GM21619 (cell line): ENCODE results near the gene LTC4S.

Source experiments
- ATAC-seq: cut with Tn5 transposase; IDR thresholded peaks from one replicate; pipeline ENCODE4 v1.9.1; 2021; ENCODE audit not compliant: unreplicated experiment

The LTC4S gene

DNA sequence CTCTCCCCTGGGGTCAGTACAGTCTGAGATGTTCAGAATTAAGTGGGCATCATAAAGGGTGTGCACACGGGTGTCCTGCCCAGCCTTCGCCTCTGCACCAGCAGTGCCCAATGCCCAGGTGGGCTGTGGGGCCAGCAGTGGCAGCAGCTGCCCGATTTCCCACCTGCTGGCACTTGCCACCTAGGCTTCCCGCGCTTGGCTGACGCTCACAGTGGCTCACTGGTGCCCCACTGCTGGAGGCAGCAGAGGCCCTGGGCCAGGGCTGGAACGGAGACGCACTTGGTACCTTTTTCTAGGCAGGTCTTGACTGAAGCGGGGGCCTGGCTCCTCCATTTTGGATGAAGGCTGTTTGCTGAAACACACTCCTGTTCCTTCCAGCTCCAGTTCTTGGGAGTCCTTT lies 47.8 kb downstream of the LTC4S start:
- ATAC-seq = no peak
